Activated CD4-positive, alpha-beta T cell treated with anti-CD3 and anti-CD28 coated beads for 48 hours (primary cell): ENCODE results near the gene ANKRD2.
"Not testable (repeated sequence)": the region's sequence is repeated elsewhere in the genome, so short reads cannot be mapped to it uniquely, and the experiment has no call there.

Source experiments
- DNase-seq: peaks from one replicate; pipeline ENCODE4 v3.0.0-alpha.2; 2020

Gene ANKRD2, protein sequence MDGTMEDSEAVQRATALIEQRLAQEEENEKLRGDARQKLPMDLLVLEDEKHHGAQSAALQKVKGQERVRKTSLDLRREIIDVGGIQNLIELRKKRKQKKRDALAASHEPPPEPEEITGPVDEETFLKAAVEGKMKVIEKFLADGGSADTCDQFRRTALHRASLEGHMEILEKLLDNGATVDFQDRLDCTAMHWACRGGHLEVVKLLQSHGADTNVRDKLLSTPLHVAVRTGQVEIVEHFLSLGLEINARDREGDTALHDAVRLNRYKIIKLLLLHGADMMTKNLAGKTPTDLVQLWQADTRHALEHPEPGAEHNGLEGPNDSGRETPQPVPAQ

DNA sequence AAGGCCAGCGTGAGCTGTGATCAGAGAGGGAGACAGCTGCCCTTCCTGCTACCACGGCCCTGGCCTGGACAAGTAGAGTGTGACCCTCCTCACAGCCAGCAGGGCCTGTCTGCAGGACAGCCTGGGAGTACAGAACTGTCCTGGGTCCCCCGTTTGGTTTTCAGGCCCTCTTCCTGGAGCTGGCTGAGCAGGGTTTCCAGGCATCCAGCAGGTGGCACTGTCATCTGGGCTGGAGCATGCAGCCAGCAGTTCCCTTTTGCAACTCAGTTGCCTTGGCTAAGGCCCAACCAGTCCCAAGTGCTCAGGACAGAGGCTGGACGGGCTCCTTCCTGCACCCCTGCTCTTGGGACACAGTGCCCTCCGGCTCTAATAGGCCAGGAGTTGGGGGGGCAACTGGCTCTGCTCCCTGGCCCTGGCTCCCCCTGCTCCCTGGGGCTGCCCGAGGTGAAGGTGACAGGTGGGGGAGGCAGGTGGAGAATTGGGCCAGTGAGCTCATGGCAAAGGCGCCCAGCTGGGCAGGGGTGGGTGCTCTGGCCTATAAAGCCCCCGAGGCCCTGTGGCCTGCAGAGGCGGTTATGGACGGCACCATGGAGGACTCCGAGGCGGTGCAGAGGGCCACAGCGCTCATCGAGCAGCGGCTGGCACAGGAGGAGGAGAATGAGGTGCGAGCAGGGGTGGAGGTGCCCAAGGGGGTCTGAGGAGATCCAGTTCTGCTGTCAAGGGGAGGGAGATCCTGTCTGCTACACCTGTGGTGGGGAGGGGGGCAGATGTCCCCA, at the start of gene ANKRD2:
Gene ANKRD2, plus strand, starts transcription at position 566 of the 776 bp plus-strand sequence. Its CDS starts 10 bp downstream, at position 576.
- DNase-seq = peak; percentile 76

DNA sequence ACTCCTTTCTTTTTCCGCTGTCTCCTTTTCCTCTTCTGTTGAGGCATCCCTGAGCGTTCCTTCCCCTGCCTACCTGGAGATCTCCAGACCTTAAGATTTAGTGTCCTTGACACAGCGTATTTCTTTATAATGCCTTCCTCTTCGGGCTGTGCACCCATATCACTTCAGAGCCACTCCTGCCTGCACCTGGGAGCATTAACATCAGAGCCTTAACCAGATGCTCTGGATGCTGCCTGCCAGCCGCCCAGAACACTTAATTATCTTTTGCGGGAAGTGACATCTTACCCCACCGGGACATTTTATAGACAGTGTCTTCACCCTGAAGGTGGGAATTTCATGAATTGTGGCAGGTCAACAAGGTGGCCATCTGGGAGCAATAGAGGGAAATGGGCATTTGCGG, 49.6 kb upstream of the ANKRD2 start:
- no peak for DNase-seq

DNA sequence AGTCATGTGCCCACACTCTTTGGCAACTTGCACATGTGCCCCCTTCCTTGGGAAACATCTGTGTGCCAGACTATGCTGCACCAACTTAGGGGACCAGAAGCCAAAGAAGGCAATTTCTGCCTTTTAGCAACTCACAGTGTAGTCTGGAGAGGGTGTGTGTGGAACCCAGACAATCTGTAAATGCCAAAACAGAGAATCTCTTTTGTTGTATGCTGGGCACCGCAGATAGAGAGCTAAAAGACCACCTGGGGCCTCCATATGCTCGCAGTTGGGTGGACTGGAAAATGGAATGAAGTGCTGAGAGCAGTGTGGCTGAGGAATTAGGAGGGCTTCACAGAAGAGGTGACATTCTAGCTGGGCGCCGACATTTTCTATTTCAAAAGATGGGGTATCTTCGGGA, 47.5 kb upstream of the ANKRD2 start:
- no peak for DNase-seq

DNA sequence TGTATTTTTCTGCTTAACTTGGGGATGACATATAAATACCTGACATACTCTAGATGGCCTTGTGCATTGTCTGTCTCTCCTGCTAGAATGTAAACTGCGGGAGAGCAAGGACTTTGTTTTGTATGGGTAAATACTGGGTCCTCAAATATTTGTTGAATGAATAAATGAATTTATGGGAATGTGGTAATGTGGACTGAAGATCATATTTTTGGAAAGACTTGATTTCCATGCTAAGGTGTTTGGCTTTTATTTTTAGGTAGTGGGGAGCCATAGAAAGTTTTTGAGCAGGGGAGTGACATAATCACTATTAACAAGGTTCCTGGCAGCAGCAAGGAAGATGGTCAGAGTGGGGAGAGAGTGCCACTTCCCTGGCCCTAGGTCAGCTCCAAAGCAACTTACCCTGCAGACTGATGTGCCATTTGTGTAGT, 46.9 kb upstream of the ANKRD2 start:
- no peak for DNase-seq

DNA sequence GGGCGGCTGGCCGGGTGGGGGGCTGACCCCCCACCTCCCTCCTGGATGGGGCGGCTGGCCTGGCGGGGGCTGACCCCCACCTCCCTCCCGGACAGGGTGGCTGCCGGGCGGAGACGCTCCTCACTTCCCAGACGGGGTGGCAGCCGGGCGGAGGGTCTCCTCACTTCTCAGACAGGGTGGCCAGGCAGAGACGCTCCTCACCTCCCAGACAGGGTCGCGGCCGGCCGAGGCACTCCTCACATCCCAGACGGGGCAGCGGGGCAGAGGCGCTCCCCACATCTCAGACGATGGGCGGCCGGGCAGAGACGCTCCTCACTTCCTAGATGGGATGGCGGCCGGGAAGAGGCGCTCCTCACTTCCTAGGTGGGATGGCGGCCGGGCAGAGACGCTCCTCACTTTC, 43.7 kb upstream of the ANKRD2 start:
- DNase-seq = not testable (repeated sequence)

DNA sequence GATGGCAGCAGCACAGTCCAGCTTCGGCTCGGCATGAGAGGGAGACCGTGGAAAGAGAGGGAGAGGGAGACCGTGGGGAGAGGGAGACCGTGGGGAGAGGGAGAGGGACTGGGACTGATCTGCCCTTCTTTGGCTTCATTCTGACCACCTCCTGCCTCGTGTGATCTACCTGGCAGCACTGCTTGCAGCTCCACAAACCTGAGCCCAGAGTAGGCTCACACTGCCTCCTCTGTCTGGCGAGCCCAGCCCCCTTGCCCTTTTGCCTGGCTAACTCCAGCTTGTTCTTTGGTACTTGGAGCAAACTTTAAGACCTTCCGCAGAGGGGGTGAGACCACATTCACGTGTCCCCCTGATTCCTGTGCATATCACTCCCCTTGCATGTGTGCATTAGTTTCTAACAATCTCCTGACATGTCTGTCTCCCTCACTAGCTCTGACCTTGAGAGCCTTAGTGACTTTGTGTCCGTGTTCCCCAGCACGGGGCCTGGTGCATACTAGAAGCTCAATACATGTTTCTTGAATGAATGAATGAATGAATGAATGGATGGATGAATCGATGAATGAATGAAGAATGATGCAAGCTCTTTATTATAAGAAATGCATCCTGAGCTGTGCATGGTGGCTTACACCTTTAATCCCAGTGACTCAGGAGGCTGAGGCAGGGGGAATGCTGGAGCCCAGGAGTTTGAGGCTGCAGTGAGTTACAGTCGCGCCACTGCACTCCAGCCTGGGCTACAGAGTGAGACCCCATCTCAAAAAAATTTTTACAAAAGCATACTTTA, 42.7 kb upstream of the ANKRD2 start:
- no peak for DNase-seq

DNA sequence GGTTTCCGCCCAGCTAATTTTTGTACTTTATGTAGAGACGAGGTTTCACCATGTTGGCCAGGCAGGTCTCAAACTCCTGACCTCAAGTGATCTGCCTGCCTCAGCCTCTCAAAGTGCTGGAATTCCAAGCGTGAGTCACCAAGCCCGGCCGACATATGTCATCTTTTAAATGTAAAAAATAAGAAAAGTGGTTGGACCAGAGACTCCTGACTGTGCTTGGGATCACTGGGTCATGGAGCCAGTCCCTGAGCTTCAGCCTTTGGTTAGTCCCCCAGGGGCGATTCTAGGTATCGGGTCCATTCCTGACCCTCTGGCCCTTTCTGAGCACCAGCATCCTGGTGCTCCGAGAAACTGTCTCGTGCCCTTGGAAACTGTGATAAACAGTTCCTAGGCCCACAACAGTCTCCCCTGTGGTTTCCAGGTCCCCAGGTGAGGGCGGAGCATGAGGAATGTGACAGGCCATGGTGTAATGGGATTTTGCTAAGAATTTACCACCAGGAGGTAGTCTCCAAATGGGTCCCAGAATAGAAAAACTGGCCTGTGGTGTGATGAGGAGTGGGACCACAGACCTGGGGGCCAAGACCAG, 41.1 kb upstream of the ANKRD2 start:
- DNase-seq = no peak

DNA sequence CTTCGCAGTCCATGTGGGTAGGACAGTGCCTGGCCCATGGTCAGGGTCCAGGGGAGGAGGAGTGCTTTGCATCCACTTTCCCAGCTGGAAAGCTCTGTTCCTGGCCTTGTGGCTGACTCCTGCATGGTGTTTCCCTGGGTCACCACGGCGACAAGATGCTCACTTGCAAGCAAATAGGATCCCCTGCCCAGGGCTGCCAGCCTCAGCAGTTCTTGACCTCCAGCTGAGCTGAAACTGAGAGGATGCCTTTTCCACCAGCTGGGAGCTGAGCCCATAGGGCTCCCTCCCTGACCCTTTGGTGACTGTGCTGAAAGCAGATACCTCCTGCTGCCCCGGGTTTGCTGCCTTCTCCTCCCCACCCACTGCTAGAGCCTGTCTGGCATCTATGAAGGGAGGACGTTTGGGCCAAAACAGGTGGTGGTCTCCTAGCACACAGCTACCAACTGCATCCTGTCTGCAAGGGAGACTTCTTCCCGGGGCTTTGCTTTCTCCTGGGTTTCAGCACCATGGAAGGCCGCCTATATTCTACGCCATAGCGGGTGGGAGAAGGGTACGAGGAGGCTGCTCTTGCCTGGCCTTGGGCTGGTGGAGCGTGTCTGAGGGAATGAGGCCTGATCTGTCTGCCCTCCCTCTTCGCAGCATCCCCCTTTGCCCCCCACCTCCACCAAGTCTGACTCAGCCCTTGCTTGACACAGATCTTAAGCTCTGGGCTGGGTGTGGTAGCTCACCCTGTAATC, 39.5 kb upstream of the ANKRD2 start:
- DNase-seq = no peak

DNA sequence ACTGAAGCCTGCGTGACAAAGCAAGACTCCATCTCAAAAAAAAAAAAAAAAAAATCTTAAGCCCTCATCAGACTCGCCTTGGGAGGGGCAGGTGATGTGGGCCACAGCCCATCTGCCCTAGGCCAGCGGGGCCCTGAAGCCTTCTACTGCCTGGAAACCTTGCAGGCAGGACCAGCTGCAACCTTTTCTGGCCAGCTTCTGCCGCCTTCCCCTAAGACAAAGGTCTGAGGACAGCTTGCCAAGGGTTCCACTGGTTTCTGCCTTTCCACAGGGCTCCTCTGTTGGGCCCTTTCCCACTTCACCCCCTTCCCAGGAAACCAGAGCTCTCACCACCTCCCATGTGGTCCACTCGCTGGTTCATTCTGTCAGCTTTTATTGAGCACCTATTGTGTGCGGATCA, 38.7 kb upstream of the ANKRD2 start:
- no peak for DNase-seq

DNA sequence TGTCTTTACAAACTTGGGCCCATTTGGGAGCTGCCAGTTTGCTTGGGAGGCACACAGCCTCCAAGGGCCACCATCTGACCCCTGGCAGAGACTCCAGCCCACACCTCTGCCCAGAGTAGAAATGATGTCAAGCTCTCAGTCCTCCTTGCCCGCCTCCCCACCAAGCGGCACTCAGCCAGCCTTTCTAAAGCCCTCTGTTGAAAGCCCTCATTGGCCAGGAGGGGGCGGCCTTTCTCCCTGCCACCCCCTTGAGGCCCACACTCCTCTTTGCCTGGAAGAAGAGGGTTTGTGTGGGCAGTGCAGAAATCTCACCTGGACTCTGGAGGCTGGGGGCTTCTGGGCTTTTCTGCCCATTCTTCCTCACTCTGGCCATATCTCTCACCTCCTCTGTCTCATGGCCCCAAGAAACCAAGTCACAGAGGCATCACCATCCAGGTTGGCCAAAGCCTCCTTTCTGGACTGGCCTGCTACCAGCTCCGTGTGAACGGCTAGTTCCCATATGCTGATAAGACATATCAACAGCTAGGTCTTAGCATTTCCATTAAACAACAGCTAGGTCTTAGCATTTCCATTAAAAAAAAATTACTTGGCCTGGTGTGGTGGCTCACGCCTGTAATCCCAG, 37.7 kb upstream of the ANKRD2 start:
- DNase-seq = peak; percentile 64

DNA sequence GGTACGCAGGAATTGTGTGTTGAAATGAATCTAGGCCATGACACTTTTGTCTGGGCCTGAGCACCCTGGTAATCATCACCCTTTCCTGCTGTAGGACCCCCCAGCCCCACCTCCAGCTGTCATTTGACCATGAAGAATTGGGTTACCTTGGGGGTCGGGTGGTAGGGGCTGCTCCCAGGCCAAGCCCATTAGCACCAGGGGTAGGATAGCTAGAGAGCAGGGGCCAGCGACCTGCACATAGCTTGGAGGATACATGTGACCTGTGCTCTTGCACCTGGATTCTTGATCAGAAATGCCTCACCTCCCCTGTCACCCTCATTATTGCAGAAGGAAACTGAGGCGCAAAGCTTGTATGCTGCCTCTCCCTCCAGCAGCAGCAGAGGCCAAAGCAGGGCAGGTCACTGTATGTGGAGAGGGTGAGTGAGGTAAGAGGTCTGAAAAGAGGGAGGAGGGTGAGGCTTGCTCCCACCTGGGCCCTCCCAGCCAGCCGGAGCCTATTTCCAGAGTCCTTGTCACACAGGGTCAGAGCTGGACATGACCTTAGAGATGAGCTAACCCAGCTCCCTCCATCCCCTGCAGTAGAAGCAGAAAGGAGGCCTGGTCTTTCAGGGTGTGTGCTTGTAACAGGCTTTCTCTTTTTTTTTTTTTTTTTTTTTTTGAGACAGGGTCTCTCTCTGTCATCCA, 35.3 kb upstream of the ANKRD2 start:
- DNase-seq = no peak

DNA sequence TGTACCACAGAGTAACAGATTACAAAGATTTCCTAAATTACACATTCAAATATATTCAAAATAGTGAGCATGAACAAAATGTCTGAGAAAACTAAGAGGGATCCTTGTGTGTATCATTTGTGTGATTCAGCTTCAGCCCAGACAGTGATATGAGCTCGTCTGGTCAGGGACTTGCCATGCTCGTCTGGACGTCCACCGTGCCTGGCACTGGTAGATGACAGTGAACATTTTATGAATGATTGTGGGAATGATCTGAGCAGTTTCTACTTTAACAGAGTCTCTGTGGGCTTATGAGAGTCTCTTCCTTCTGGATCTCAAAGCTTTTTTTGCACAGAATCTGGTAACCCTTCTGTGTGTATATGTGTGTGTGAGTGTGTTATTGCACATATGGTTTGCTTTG, 34.2 kb upstream of the ANKRD2 start:
- DNase-seq = no peak

DNA sequence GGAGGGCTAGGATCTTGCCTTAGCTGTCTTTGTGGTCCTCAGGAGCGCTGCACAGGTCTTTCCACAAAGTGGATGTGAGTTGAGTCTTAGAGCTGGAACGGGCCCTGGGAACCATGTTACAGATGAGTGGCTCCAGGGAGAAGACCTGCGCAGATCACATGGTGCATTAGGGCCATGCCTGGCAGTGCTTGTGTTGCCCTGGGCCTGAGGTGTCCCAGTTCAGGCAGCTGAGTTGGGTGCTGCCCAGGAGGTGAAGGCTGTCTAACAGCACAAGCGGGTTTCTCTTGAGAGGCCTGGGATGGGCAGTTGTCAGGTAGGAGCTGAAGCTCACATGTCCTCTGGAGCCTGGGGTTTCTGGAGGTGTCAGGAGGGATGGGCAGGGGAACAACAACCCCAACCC, 33.7 kb upstream of the ANKRD2 start:
- DNase-seq = no peak

DNA sequence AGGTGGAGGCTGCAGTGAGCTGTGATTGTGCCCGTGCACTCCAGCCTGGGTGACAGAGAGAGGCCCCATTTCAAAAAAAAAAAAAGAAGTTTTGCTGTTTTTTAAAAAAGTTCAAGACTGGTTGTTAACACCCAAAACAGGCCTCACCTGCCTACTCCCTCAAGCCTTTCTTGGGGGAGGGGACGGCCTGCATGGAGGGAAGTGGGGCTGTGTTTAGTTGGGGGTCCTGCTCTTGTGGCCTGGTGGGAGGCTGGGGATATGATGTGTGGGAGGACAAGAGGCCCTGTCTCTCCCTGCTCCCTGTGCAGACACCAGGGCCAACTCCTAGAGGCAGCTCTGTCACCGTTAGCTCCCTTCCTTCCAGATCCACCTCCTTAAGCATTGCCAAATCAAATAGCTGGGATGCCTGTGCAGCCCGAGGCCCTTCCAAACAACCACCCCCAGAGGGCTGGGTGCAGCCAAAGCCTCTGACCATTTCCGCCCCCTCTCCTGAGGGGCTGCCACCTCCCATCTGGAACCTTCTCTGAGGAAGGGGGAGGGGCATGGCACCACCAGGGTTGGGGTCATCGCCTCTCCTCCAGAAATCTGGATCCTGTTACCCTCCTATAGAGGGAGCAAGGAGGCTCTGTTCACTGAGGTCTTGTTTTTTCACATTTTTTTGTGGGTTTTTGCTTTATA, 32.9 kb upstream of the ANKRD2 start:
- DNase-seq = no peak

DNA sequence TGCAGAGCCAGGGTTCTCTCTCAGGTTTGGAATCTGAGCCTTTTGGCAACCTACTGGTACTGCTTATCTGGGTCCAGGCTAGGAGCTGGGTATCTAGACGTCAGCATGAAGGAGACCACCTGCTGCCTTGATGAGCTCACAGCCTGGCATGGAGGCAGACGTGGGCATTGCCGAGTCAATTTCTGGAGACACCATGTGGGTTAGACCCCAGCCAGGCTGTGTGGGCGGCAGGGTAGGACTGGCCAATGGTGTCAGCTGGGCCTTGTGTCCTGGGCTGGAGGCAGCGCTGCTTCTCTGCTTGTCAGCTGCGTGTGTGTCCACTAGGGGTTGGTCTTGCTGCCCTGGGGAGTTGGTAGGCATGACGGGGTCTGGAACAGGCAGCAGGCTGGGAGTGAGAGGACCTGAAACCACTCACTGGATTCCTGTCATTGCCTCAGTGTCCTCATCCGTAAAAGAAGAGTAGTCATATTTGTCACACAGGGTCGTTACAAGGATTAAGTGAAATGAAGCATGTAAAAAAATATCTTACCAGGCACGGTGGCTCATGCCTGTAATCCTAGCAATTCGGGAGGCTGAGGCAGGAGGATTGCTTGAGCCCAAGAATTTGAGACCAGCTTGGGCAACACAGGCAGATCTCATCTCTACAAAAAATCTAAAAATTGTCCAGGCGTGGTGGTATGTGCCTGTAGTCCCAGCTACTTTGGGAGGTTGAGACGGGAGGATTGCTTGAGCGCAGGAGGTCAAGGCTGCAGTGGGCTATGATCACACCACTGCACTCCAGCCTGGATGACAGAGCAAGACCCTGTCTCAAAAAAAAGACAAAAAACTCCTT, 31.7 kb upstream of the ANKRD2 start:
- DNase-seq = no peak

DNA sequence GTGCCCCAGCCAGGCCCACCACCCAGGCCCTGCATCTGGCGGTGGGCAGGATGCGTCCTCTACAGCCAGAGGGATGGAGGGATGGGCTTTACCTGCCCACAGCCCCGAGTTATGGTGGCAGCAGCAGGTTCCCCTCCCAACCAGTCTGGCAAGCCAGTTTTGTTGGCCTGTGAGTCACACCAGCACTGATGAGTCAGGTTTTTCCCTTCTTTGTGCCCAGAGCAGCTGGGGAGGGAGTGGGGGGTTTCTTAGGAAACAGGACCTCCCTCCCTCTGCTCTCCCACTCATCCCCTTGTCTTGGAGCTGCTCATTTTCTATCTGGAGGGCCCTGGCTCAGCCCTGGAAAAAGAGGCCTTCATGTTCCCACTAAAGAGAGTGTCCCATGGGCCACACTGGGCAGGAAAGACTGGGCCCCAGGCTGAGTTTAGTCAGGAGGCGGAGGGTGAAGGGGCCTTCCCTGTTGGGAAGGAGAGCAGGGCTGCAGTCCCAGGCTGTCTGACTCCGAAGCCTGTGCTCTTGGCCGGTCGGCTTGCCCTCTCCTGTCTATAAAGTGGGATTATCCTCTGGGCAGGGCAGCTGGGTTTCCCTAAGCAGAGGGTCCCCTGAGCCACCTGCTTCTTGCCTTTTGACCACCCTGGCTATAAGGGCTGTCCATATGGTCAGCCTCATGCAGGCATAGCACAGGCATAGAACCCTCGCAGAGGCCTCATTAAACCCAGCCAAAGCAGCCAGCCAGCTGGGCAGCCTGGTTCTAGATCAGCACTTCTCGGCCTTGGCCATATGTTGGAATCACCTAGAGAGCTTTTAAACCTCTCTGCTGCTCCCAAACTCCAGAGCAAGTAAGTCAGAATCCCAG, 30.2 kb upstream of the ANKRD2 start:
- DNase-seq = peak; percentile 62

DNA sequence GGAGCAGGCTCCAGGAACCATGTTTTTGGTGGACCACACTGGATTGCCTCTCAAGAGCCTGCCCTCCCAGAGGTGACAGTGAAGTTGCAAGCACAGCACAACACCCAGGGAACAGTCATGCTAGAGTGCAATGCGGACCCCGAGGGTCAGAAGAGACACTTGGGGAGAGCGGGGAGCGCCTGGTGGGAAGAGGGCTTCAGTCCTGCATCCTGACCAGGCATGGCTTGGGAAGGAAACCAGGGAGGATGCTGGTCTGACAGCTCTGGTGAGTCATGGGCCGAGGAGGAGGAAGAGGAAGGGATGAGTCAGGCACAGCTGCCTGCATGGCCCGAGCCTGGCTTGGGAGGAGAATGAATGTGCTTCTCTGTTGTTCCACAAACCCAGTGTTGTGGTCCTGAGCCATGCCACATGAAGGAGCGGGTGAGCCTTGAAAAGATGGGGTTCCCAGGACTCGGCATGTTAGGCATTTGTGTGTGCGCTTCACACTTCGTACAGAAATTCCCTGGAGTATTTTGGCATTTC, 29.5 kb upstream of the ANKRD2 start:
- peak; percentile 79 for DNase-seq

DNA sequence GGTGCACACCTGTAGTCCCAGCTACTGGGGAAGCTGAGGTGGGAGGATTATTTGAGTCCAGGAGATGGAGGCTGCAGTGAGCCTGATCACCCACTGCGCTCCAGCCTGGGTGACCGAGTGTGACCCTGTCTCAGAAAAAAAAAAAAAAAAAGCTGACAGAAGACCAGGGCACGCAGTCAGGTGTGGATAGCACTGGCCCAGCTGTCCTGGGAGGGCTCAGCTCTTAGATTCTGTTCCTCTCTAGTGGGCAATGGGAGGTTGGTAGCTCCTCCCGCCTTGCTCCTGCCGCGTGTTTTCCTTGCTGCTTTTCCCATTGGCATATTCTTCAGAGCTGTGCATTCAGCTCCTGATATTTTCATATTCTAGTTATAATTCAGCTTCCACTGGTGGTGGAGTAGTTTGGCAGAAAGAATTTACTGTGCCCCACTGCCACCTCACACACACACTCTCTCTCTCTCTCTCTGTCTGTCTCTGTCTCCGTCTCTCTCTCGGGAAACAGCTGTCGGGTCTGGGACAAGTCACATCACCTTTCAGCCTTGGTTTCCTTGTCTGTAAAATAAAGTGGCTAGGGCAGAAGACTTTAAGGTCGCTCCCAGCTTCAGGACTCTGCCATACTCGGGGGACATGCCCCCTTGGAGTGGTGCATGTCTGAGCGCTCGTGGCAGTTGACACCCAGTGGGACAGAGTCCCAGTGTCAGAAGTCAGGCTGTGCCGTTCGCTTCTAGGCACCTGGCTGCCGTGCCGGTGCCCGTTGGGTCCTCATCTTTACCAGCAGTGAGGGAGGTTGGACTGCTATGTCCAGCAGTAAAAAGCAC, 25.9 kb upstream of the ANKRD2 start:
- DNase-seq = no peak
